KG1 (cell line): Measurements from ENCODE around the gene C2orf92.

ENCODE experiments used
- DNase-seq: peaks from one replicate; lab custom pipeline; 2025; lab: John Stamatoyannopoulos, UW

C2orf92 gene

DNA sequence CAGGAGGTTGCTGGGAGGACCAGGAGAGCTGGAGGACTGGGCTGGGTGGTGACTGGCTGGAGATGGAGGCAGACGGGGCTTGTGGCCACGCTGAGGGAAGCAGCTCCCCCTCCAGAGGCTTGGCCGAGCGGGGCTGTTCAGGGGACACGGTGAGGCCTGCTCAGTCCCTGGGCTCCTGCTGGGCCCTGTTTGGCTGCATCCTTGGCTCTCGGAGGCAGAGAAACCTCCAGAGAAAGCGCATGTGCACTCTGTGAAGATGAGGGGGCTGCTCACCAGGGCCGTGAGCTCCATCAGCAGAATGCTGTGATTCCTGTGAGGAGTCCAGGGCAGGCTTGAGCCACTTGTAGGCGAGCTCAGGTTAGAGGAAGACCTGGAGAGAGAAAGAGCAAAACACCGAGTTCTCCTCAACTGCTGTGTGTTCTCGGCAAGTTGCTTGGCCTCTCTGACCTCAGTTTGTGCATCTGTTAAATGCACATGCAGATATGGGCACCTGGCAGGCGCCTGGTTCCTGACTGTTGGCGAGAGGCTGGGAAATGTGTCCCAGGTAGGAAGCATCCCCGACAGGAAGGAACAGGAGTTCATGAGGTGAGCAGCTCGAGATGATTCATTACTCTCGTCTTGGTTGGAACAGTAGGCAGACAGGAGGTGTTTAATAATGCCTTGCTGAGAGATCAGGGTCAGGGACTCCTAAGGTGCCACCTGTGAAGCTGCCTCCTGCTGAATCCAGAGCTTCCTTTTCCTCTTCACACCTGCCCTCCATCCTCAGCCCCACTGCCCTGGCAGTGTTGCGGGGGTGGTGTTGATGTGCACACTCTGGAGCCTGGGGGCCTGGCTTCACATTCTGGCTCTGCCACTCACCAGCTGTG is 44.8 kb downstream of the C2orf92 start:
- no peak for DNase-seq

DNA sequence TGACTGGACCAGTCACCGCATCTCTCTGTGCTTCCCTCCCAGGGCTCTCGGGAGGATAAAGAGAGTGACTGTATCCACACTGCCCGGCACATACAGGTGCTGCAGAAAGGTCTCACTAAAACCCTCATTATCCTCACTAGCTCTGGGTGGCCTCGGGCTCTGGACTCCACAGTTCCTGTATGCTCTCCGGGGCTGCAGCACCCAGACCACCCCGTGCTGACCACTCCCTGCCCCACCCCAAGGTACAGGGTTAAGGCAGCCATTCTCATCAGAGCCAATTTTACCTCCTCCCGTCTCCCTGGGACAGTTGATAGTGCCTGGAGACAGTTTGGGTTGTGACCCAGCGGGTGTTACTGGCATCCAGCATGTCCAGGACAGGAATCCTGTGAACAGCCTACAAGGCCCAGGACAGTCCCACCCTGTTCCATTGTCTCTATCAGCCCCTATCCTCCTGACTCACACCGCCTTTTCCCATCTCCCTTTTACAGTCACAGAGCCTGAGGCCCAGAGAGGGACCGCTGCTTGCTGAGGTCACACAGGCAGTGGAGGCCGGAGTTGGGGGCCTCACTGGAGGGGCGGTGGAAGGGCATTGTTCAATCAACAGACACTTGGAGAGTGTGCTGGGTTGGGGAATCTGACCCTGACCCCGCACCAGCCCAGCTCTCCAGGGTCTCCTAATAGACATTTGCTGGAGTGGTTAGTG is 45.6 kb downstream of the C2orf92 start:
- DNase-seq, result no peak

DNA sequence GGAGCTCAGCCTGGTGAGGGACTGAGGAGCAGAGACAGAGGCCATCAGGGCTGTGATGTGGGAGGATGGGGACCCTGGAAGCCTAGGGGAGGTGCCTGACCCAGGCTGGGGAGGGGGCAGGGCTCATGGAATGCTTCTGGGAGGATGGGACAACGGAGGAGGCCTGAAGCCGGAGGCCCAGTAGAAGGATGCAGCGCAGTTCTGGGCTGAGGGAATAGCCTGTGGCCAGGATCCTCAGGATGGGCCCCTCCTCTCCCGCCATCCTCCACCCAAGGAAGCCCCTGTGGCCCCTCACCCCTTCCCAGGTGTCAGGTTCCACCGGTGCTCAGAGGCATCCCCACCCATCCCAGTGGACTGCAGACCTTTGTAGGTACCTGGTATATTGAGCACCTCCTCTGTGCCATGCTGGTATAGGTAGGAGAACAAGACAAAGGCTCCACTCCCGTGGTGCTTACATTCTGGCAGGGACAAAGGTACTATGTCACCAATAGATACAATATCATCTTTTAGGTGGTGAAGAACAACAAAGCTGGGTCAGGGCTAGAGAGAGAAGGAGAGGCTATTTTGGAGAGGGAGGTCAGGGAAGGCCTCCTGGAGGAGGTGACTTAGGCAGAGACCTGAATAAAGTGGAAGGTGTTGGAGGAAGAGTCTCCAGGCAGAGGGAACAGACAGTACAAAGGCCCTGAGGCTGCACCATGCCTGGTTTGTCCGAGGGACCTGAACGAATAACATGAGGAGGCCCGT is 46.6 kb downstream of the C2orf92 start:
- DNase-seq, result no peak

DNA sequence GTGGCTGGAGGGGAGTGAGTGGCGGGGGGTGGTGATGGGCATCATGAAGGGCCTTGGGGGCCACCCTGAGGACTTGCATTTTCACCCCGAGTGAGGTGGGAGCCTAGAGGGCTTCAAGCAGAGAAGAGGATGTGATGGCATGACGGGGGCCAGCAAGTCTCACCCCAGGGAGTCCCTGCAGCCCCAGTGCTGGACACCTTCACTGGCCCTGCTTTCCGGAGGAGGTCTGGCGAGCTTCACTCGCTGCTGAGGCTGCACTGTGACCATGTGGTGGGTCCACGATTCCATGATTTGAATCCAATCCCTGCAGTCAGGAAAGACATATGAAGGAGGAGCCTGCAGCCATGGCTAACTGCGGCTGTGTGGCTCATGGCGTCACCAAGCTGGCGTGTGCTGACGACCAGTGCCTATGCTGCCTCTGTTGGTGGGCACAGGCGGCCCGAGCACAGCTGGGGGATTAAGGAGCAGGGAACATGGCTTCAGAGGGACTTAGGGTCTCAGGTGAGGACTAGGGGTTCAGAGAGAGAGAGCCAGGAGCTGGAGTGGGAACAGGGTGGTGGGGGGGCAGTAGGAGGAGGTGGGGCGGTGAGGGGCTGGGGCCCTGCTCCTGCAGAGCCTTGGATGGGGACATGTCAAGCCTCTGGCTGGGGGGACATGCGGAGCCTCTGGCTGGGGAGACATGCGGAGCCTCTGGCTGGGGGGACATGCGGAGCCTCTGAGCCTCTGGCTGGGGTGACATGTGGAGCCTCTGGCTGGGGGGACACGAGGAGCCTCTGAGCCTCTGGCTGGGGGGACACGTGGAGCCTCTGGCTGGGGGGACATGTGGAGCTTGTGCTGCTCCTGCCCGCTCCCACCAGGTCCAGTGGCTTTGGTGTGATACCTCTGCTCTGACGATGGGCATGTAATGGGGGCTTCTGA is 47.4 kb downstream of the C2orf92 start:
- DNase-seq, result no peak

DNA sequence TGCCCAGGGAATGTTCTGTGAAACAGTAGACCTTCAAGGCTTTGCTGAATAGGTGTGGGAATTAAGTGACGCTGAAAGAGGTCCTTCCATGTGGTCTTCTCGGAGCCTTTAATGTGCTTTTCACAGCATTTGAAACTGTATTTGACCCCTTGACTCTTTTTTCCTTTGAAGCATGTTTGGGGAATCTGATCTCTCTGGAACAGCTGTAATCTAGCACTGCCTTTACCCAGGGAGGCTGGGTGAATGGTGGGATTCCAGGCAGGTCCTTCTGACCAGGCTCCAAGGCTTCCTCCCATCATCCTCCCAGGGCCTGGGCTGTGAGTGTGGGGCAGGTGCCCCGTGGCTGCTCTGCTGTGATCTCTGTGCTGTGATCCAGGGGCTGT is 48.1 kb downstream of the C2orf92 start:
- DNase-seq, result no peak

DNA sequence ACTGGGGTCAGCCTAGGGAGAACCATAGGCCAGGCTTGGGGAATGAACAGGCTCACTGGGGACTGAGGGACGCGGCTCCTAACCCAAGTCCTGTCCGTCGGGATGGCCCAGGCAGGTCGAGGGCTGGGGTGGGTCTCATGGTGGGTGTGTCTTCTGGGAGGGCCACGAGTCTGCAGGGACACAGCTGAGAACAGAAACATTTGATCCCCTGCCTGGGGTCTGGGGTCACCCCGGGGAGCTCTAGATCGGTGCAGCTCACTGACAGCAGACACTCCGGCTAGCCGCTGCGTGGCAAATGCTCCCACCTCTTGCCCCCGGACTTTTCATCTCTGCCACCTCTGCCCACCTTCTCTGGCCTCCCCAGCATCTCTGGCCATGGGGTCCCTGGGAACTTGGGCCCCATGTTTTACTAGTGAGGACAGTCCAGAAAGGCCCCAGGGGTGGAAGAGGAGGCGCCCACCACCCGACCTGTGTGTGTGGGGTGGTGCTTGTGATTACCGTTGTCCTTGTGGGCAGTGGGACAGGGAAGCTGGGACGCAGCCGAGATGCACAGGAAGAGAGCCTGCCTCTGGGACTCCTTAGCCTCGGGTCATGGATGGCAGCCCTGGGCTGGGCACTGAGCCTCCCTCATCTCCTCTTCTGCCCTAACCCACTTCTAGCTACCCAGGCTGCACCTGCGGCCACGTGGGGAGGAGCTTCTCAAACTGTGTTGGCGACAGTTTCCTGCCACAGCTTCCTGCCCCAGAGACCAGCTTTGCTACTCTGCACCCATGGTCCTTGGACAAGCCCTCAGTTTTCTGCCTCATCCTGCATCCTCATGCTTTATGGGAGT is 48.8 kb downstream of the C2orf92 start:
- peak; percentile 65 for DNase-seq

DNA sequence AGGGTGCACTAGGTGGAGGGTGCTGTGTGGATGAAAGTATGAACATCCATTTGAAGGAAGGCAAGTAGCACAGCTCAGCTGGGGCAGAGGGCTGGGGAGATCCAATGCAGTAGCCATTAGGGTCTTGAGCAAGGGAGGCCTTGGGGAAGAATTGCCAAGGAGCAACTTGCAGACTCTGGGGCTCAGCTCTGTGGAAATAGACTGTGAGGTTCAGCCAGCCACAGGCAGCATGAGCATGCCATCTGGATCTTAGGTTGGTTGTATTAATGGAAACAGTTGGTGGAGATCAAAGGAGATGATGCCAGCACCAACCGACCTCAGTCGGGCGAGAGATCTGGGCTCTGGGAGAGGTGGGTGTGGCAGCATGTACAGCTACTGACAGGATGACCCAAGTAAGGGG is 49.4 kb downstream of the C2orf92 start:
- DNase-seq, result no peak

DNA sequence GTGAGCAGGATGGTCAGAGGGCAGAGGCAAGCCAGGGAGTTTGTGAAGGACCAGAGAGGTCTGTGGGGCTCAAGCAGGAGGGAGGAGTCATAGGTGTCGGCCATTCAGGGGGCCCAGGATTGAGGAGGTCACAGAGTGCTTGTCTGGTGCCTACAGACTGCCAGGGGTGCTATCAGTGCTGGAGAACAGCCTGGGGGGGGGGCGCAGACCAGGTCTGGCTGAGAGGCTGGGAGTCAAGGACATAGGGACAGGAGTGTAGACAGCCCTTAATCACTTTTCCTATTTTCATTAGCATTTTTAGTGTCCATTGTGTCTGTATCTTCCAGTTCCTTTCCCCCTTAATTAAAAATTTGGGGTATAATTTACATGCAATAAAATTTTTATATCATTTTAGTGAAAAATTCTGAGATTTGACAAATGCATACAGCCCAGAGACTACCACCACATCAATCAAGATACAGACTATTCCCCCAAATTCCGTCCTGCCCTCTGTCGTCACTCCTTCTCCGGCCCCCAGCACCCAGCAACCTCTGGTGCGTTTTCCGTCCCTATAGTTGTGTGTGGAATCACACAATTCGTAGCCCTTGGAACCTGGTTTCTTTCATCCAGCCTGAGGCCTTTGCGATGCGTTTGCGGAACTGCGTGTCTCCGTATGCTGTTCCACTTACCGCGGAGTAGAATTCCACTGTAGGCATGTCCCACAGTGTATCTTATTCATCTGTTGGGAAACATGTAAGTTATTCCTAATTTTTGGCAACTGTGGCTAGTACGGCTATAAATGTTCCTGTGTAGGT is 50.0 kb downstream of the C2orf92 start:
- no peak for DNase-seq

DNA sequence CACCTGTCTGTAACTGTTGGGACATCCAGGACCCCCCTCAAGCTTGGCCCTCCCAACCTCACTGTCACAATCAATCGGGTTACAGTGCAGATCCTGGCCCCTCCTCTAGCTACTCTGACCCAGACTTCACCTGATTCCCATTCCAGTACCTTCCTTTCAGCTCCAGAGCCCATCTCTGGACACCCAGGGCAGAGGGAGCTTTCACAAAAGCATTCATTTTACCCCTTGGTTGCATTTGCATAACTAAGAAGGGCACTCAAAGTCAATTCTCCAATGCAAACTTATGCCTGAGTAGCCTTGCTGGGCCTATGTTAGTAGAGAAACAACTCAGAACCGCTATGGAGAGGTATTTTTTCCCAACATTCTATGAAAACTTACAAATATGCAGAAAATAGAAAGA is 51.2 kb downstream of the C2orf92 start:
- DNase-seq, result no peak

DNA sequence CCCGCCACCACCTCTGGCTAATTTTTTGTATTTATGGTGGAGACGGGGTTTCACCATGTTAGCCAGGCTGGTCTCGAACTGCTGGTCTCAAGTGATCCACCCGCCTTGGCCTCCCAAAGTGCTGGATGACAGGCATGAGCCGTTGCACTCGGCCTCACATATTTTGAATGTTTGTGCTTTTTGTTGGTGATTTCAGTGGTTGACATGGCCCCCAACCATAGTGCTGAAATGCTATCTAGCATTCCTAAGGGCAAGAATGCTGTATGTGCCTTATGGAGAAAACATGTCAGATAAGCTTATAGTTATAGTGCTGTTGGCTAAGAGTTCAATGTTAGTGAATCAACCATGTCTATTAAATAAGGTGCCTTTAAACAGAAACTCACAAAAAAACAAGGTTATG is 52.7 kb downstream of the C2orf92 start:
- DNase-seq, result no peak

DNA sequence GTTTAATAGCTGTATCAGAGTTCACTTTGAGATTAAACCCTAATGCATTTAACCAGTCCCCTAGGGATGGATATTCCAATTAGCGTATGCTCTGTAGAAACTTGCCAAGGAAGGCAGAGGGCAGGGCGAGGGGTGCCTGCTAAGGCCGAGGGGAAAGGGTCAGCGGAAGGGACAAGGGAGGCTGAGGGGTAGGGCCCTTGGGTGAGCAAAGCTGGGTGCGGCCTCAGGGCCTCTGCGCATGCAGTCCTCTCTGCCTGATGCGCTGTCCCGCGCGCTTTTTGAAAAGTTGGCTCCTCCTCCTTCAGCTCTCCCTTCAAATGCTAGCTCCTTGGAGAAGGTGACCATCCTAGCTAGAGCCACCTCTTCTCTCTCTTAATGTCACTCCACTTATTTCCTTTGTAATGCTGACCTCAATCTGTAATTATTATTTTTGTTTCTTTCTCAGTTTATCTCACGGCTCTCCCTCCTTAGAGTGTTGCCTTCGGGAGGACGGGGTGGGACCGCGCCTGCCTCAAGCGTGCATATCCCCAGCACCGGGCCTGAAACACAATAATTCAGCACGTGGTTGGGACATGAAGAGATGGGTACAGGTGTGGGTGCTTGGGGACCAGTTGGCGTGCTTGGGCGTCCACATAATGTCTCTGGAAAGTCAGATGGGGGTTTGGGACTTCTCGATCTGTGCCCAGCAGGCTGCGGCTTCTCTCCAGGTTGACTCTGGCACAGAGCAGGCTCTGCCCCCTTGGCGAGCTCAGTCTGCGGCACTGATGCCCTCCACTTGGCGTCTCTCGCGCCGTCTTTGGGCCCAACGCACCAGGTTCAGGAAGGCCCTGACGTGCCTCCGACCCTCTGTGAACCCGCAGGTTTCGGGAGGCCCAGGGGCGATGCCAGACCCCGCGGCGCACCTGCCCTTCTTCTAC is 53.9 kb downstream of the C2orf92 start:
- no peak for DNase-seq

DNA sequence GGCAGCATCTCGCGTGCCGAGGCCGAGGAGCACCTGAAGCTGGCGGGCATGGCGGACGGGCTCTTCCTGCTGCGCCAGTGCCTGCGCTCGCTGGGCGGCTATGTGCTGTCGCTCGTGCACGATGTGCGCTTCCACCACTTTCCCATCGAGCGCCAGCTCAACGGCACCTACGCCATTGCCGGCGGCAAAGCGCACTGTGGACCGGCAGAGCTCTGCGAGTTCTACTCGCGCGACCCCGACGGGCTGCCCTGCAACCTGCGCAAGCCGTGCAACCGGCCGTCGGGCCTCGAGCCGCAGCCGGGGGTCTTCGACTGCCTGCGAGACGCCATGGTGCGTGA is 54.5 kb downstream of the C2orf92 start:
- DNase-seq, result no peak

DNA sequence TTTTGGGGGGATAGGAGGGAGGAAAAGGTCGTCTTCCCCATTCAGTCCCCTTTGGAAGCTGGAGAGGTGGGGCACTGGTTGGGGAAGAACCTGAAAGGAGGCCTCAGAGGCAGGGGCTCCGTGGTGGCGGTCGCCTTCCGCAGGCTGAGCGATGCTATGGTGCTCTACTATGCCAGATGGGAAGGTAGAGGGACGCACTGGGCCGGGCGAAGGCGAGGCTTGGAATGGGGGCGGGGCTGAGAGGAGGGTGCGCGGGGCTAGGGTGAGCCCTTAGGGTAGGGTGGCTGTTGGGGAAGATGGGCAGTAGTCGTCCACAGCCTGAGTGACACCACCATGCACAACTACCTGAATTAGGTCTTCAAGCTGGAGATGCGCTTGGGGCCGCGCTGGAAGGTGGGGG is 55.0 kb downstream of the C2orf92 start:
- DNase-seq, result no peak

DNA sequence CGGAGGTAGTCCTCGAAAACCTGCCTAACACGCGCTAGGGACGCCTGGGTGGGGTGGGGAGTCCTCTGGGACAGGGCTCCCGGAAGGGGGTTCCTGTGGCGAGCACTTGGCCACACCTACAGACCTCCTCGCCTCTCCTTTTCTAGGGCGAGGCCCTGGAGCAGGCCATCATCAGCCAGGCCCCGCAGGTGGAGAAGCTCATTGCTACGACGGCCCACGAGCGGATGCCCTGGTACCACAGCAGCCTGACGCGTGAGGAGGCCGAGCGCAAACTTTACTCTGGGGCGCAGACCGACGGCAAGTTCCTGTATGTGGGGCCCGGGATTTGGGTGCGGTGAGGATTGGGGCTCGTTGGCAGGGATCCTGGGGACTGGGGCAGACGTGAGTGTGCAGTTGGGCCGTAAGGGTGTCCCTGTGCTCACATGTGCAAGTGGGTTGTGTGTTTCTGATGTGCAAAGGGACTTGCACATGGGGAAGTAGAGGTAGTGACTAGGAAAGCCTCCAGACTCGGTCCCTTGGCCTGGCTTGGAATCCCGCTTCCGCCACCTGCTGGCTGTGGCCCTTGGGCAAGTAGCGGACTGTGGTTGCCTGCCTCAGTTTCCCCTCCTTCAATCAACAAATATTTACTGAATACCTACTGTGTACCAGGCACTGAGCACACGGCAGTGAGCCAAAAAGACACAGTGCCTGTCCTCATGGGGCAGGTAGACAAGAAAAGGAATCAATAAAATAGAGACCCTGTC is 55.6 kb downstream of the C2orf92 start:
- DNase-seq, result no peak

DNA sequence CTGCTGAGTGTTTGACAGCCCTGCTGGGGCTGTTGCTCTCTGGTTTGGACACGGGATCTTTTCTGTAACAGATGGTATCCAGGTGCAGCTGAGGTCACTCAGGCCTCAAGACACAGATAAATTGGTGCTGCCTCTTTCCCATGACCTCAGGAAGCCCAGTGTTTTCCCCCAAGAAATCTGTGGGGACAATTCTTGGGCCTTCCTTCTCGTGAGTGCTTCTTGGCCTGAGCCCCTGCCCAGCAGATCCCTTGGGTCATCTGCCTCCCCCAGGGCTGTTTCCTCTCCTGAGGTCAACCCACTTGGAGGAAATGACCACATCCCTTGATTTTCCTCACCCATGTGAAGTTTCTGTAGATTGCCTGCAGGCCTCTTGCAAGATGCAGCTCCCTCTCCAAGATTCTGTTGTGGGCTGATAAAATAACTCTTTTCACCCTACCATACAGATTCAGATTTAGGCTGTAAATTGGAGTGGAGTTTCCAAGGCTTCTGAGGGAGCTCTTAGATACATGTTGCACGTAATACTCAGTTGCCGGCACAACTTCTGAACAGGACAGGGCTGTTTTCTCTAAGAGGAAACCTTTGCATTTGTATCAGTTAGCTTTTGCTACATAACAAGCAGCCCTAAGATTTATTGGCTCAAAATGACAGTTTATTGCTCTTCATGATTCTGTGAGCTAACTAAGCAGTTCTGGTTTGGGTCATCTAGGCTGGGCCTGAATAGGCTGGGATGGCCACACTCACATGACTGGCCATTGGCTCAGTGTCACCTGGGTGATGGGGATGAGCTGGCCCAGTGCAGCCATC is 57.0 kb downstream of the C2orf92 start:
- no peak for DNase-seq

DNA sequence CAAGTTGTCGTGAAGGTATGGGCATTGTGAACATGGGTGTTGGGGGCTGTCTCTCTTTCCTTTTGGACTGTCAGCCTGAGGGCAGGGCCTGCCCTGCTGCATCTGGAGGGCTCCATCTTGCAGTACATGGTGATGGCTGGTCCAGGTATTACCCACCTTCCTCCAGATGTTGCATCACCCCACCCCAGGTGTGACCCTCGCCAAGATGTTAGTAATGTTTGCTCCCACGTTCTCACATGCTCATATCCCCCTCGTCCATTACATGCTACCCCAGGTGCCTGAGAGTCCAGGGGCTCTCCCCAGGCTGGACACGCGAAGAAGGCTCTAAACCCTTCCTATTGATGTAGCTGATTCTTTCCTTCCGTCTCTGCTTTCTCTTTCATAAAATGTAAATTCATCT is 57.8 kb downstream of the C2orf92 start:
- DNase-seq, result no peak

DNA sequence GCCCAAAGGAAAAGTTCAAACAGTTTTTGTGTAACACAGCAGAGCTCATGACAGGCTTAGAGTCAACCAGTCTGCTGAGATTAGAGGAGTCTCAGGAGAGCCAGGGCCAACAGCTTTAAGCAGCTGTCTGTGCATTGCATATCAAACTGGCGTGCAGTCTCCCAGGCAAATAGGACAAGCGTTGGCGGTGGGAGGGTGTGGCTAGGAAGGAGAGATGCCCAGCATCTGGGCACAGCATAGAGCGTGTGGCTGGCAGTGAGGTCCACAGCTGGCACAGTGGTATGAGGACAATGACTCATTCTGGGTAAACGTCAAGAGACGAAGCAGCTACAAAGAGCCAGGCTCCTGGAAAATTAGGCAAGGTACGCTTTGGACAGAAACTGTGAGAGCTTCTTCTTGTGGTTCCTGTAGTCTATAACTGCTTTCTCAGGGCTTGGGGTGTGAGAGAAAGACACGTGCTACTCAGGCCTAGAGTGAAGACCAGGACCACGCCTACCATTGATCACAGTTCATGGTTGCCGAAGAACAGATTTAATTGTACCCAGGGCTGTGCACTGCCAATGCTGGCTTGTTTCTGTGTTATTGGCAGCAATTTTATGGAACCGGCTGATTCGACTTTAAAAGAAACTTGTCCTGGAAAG is 58.7 kb downstream of the C2orf92 start:
- DNase-seq, result no peak
